HepG2 (cell line): ENCODE data around the gene SAMM50. TPM values are rescaled to one million over a fixed set of nuclear protein-coding genes. Genes with fewer than 3 reads are reported as not detected.

ENCODE experiments used
- ATAC-seq: fragments of 200-7000 bp; cut with Tn5 transposase; 3 replicates; pipeline ENCODE4 v1.9.1; 2020; ENCODE audit warnings: mild to moderate bottlenecking, moderate library complexity
- BruUV-seq: library from RNA; stranded (reverse); fragments of 400-500 nt; replicated peaks from 2 replicates; lab custom pipeline; 2021; lab: Mats Ljungman, UMichigan
- CTCF ChIA-PET: fragments of 300-600 bp; formaldehyde crosslinking; extraction: SDS; loops from one replicate; lab custom pipeline; 2021; ENCODE audit warnings: low total read pairs, inconsistent platforms, low intra/inter-chr PET ratio; lab: Yijun Ruan, JAX
- POLR2A ChIA-PET: fragments of 350-600 bp; sonication (Branson Sonifier 250); formaldehyde crosslinking; loops from one replicate; lab custom pipeline; 2020; ENCODE audit warnings: antibody characterized with exemption, inconsistent platforms; lab: Yijun Ruan, JAX
- DNase-seq: peaks from one replicate; pipeline ENCODE4 v3.0.0-alpha.2; 2015; ENCODE audit warnings: low spot score
- FAIRE-seq: peaks from 3 replicates; lab custom pipeline; 2011; peaks lifted over from hg19 to GRCh38; lab: Jason Lieb, UNC
- H2AFZ ChIP-seq: one replicate; pipeline ENCODE4 v1.6.1; 2011; ENCODE audit warnings: low read length, inconsistent platforms
- H3K27ac ChIP-seq: fragments of 300-600 bp; 3 replicates; pipeline ENCODE4 v1.8.0; 2011; ENCODE audit warnings: mixed run types, mild to moderate bottlenecking, mixed read lengths, low read length, inconsistent platforms; ENCODE audit not compliant: insufficient read depth; ENCODE audit errors: extremely low read length
- H3K27me3 ChIP-seq, 2 experiments: fragments of 200-600 bp in 1 of 2; 2 replicates in 1 of 2; 3 replicates in 1 of 2; pipeline versions ENCODE4 v1.6.0 to v1.8.0; 2011; ENCODE audit warnings: low read length in 2 of 2, mild to moderate bottlenecking in 2 of 2, moderate library complexity in 2 of 2, inconsistent platforms in 1 of 2; ENCODE audit not compliant: insufficient read depth in 2 of 2, control insufficient read depth in 1 of 2
- H3K36me3 ChIP-seq, 2 experiments: fragments of 200-600 bp in 1 of 2; replicated peaks in 1 of 2; 2 replicates in 1 of 2; 3 replicates in 1 of 2; pipeline versions ENCODE4 v1.5.1 to v1.8.0; 2011; ENCODE audit warnings: low read length in 2 of 2, inconsistent platforms in 1 of 2; ENCODE audit not compliant: insufficient read depth in 2 of 2, control insufficient read depth in 1 of 2
- H3K4me1 ChIP-seq: 2 replicates; pipeline ENCODE4 v1.5.1; 2012; ENCODE audit warnings: low read length, inconsistent platforms; ENCODE audit not compliant: insufficient read depth
- H3K4me2 ChIP-seq: 2 replicates; pipeline ENCODE4 v1.6.0; 2011; ENCODE audit warnings: low read depth, low read length, inconsistent platforms
- H3K4me3 ChIP-seq, 3 experiments: fragments of 200-600 bp in 1 of 3; sonication (generic), shearing (Covaris generic) in 1 of 3; replicated peaks in 1 of 3; 2 replicates each; pipeline ENCODE4 v1.5.1; 2011 to 2016; ENCODE audit warnings: low read length in 3 of 3, inconsistent platforms in 2 of 3, low read depth in 2 of 3, mild to moderate bottlenecking in 2 of 3, control low read depth in 1 of 3, mixed read lengths in 1 of 3; ENCODE audit not compliant: insufficient read depth in 1 of 3
- H3K79me2 ChIP-seq: one replicate; pipeline ENCODE4 v1.6.1; 2011; ENCODE audit warnings: low read length, inconsistent platforms; ENCODE audit not compliant: insufficient read depth
- H3K9ac ChIP-seq: 2 replicates; pipeline ENCODE4 v1.6.0; 2011; ENCODE audit warnings: mild to moderate bottlenecking, low read depth, low read length, inconsistent platforms; ENCODE audit not compliant: insufficient read depth
- H3K9me3 ChIP-seq: 2 replicates; pipeline ENCODE4 v1.5.1; 2012; ENCODE audit warnings: mild to moderate bottlenecking, low read length
- H4K20me1 ChIP-seq: 2 replicates; pipeline ENCODE4 v1.6.0; 2011; ENCODE audit warnings: inconsistent platforms, mild to moderate bottlenecking, low read length, moderate library complexity; ENCODE audit not compliant: insufficient read depth
- BHLHE40 ChIP-seq: IDR thresholded peaks from 2 replicates; pipeline ENCODE4 v1.6.1; 2011; ENCODE audit warnings: low read length, improper control_type of control experiment
- CHD2 ChIP-seq: IDR thresholded peaks from 2 replicates; pipeline ENCODE4 v1.6.1; 2011; ENCODE audit warnings: low read depth, low read length, improper control_type of control experiment
- DNMT1 ChIP-seq: sonication (generic); formaldehyde crosslinking; IDR thresholded peaks from 2 replicates; pipeline ENCODE4 v1.5.1; 2020; ENCODE audit warnings: mild to moderate bottlenecking, missing genetic modification reagents
- MAF1 ChIP-seq: sonication (generic); formaldehyde crosslinking; IDR thresholded peaks from 2 replicates; pipeline ENCODE4 v1.5.0; 2020; ENCODE audit warnings: missing genetic modification reagents, borderline replicate concordance
- MBNL3 ChIP-seq: fragments of 250-450 bp; sonication (Bioruptor Pico); conservative IDR thresholded peaks from 2 replicates; pipeline ENCODE4 v1.8.0; 2022; ENCODE audit warnings: mild to moderate bottlenecking, inconsistent platforms
- RBAK ChIP-seq: sonication (generic); formaldehyde crosslinking; IDR thresholded peaks from 2 replicates; pipeline ENCODE4 v1.5.1; 2020; ENCODE audit warnings: mild to moderate bottlenecking, missing genetic modification reagents
- SAP130 ChIP-seq: IDR thresholded peaks from 2 replicates; pipeline ENCODE4 v1.6.1; 2016; ENCODE audit warnings: low read depth
- SETDB1 ChIP-seq: sonication (generic); formaldehyde crosslinking; IDR thresholded peaks from 2 replicates; pipeline ENCODE4 v1.5.1; 2020; ENCODE audit warnings: missing genetic modification reagents, mild to moderate bottlenecking, borderline replicate concordance
- ZFP1 ChIP-seq: IDR thresholded peaks from 2 replicates; pipeline ENCODE4 v1.6.1; 2016
- ZMYM2 ChIP-seq: sonication (generic); formaldehyde crosslinking; IDR thresholded peaks from 2 replicates; pipeline ENCODE4 v1.8.0; 2022; ENCODE audit warnings: mild to moderate bottlenecking, missing genetic modification reagents
- ZNF205 ChIP-seq: IDR thresholded peaks from 2 replicates; pipeline ENCODE4 v1.6.1; 2018; ENCODE audit warnings: missing biosample characterization, missing genetic modification reagents
- ZNF431 ChIP-seq: sonication (generic); formaldehyde crosslinking; IDR thresholded peaks from 2 replicates; pipeline ENCODE4 v1.9.0; 2022; ENCODE audit warnings: missing genetic modification reagents, low read depth, mild to moderate bottlenecking, borderline replicate concordance
- ZNF496 ChIP-seq: sonication (generic); formaldehyde crosslinking; IDR thresholded peaks from 2 replicates; pipeline ENCODE4 v1.8.1; 2023; ENCODE audit warnings: mild to moderate bottlenecking, moderate library complexity, missing genetic modification reagents; ENCODE audit not compliant: insufficient replicate concordance
- ZNF556 ChIP-seq: sonication (generic); formaldehyde crosslinking; IDR thresholded peaks from 2 replicates; pipeline ENCODE4 v1.4.0; 2020; ENCODE audit warnings: mild to moderate bottlenecking, missing genetic modification reagents, borderline replicate concordance
- ZNF678 ChIP-seq: sonication (generic); formaldehyde crosslinking; IDR thresholded peaks from 2 replicates; pipeline ENCODE4 v1.4.0; 2020; ENCODE audit warnings: mild to moderate bottlenecking, missing genetic modification reagents
- WGBS: methylation state at CpG from one replicate; pipeline ENCODE4 v1.1.6; 2017; ENCODE audit warnings: low lambda C conversion rate; 5-methylcytosine and 5-hydroxymethylcytosine counted together
- in situ Hi-C: cut with HindIII; loops from 2 replicates; pipeline ENCODE4 v1.10.0; 2017; ENCODE audit warnings: low pct_unique_long_range_greater_than_20kb; ENCODE audit not compliant: extremely low pct_ligation_motif_present
- intact Hi-C: fragments of 100-400 bp; cut with micrococcal nuclease; formaldehyde crosslinking; loops from one replicate; pipeline ENCODE4 v1.10.0; 2022; ENCODE audit not compliant: unreplicated experiment
- polyA plus RNA-seq, 8 experiments: library from polyadenylated mRNA; depleted of rRNA in 3 of 8; stranded (reverse) in 7 of 8; unstranded in 1 of 8; fragments of >200 nt; fragmentation: Illumina TruSeq in 4 of 8; extraction: Trizol in 4 of 8; gene quantifications; 2 replicates each; pipeline versions ENCODE4 v1.2.1 to v1.2.3, GENCODE V29; 2011 to 2016; ENCODE audit warnings: low read depth in 4 of 8, missing spikeins in 1 of 8, mixed read lengths in 1 of 8; ENCODE audit not compliant: insufficient read depth in 1 of 8
- total RNA-seq, 5 experiments: library from RNA; depleted of rRNA; stranded (reverse); fragments of >200 nt; fragmentation: Illumina TruSeq; extraction: Trizol; gene quantifications; 2 replicates each; pipeline ENCODE4 v1.2.3, GENCODE V29; 2016; ENCODE audit warnings: low read depth in 1 of 5
- TF ChIP-seq, protein P1 (sequence below): IDR thresholded peaks from 2 replicates; pipeline ENCODE4 v1.6.1; 2016; ENCODE audit warnings: missing biosample characterization, missing genetic modification reagents, low read depth
- TF ChIP-seq, protein P2 (sequence below): sonication (generic); formaldehyde crosslinking; IDR thresholded peaks from 2 replicates; pipeline ENCODE4 v1.8.0; 2022; ENCODE audit warnings: mild to moderate bottlenecking, missing genetic modification reagents, borderline replicate concordance

Gene SAMM50
- total and polyA plus RNA-seq, 2 of the 13 experiments (the other 11 are each of a cell fraction or from before 2014, with no cell fraction given): 34.7 to 63.4 TPM

DNA sequence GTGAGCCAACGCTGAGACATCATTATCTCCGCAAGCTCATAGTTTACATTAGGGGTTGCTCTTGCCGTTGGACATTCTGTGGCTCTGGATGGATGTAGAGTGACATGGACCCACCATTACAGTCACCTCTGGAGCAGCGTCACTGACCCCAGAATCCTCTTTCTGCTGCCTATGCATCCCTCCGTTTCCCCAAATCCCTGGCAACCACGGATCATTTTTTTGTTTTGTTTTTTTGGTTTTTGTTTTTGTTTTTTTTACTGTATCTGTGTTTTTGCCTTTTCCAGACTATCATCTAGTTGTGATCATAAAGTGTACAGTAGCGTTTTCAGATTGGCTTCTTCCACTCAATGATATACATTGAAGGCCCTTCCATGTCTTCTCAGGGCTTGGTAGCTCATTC is 72.8 kb downstream of the SAMM50 start:
- no peak for FAIRE-seq
- in situ Hi-C loops (no loop called here), intact Hi-C loops (no loop called here)
- Histone ChIP-seq H4K20me1 (no peaks in the 10 kb centered on the region), H2AFZ (no peak overlapping the region), H3K4me1 (peaks cover 13% of the 10 kb centered on the region), H3K79me2 (no peaks in the 10 kb centered on the region), H3K4me2 (no peak overlapping the region), H3K36me3 (no peaks in the 10 kb centered on the region), H3K27me3 (peaks cover 0 to 15% of the 10 kb centered on the region in 2 experiments; a peak in 1 of 5 replicates), H3K4me3 (no peak overlapping the region), H3K27ac (no peak overlapping the region), H3K9me3 (no peaks in the 10 kb centered on the region), H3K9ac (no peak overlapping the region)
- ChIA-PET CTCF (no interaction called here), POLR2A (no interaction called here)
- DNase-seq: no peak
- ATAC-seq: no peak
- no TSS peak for BruUV-seq
- TF ChIP-seq ZNF431 (CRISPR knock-in tag): no peak
- TF ChIP-seq ZMYM2: no peak
- TF ChIP-seq SAP130 (CRISPR knock-in tag): no peak
- TF ChIP-seq, protein P1, sequence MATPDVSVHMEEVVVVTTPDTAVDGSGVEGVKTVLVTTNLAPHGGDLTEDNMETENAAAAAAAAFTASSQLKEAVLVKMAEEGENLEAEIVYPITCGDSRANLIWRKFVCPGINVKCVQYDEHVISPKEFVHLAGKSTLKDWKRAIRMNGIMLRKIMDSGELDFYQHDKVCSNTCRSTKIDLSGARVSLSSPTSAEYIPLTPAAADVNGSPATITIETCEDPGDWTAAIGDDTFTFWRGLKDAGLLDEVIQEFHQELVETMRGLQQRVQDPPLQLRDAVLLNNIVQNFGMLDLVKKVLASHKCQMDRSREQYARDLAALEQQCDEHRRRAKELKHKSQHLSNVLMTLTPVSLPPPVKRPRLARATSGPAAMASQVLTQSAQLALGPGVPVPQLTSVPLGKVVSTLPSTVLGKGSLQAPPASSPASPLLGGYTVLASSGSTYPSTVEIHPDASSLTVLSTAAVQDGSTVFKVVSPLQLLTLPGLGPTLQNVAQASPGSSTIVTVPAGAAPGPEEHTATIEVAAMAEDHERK (CRISPR knock-in tag): no peak
- no peak for TF ChIP-seq RBAK (CRISPR knock-in tag)
- TF ChIP-seq, all 625 proteins: peak for 0
- 76% methylated on average over 7 of the region's 7 CpGs for WGBS

DNA sequence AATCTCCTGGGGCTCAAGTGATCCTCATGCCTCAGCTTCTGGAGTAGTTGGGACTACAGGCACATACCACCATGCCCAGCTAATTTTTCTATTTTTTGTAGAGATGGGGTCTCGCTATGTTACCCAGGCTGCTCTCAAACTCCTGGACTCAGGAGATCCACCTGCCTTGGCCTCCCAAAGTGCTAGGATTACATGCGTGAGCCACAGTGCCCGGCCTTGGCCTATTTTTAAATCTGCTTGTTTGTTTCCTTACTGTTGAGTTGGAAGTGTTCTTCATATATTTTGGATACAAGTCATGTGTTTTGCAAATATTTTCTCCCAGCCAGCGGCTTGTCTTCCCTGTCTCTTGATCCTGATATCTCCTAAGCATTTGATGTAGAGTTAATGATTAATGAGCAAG is 73.8 kb downstream of the SAMM50 start:
- Histone ChIP-seq H3K27me3 (peaks cover 0 to 11% of the 10 kb centered on the region in 2 experiments; a peak in 1 of 5 replicates), H3K27ac (no peak overlapping the region), H3K36me3 (no peaks in the 10 kb centered on the region), H3K9me3 (no peaks in the 10 kb centered on the region), H3K4me2 (no peak overlapping the region), H3K4me1 (0 out of 2 replicates have a peak, but pooled peaks cover 8% of the 10 kb centered on the region), H2AFZ (no peak overlapping the region), H3K9ac (no peak overlapping the region), H3K79me2 (no peaks in the 10 kb centered on the region), H3K4me3 (no peak overlapping the region), H4K20me1 (no peaks in the 10 kb centered on the region)
- ChIA-PET CTCF (no interaction called here), POLR2A (no interaction called here)
- intact Hi-C loops: no loop called here
- TF ChIP-seq, protein P2, sequence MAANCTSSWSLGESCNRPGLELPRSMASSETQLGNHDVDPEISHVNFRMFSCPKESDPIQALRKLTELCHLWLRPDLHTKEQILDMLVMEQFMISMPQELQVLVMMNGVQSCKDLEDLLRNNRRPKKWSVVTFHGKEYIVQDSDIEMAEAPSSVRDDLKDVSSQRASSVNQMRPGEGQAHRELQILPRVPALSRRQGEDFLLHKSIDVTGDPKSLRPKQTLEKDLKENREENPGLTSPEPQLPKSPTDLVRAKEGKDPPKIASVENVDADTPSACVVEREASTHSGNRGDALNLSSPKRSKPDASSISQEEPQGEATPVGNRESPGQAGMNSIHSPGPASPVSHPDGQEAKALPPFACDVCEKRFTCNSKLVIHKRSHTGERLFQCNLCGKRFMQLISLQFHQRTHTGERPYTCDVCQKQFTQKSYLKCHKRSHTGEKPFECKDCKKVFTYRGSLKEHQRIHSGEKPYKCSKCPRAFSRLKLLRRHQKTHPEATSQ: no peak
- TF ChIP-seq BHLHE40: no peak
- TF ChIP-seq MAF1 (CRISPR knock-in tag): no peak
- no peak for TF ChIP-seq CHD2
- TF ChIP-seq SETDB1 (CRISPR knock-in tag): no peak
- no peak for TF ChIP-seq ZNF496 (CRISPR knock-in tag)
- no peak for TF ChIP-seq ZNF678
- no peak for TF ChIP-seq MBNL3 (CRISPR knock-in tag)
- TF ChIP-seq ZNF205 (CRISPR knock-in tag): no peak
- no peak for TF ChIP-seq ZNF556 (CRISPR knock-in tag)
- TF ChIP-seq ZFP1 (CRISPR knock-in tag): no peak
- TF ChIP-seq DNMT1 (CRISPR knock-in tag): no peak
- DNase-seq (no peak), ATAC-seq (no peak), FAIRE-seq (no peak)
- in situ Hi-C loops: no loop called here
- 12% methylated on average over 4 of the region's 4 CpGs for WGBS
- no TSS peak for BruUV-seq
